GM23338 (cell line): Measurements from ENCODE around the gene PIM3. TPM values are rescaled to one million over a fixed set of nuclear protein-coding genes. Genes with fewer than 3 reads are reported as not detected.

Experiments
- ATAC-seq: fragments of 200-7000 bp; cut with Tn5 transposase; 3 replicates; pipeline ENCODE4 v1.9.1; 2020
- DNase-seq: peaks from one replicate; pipeline ENCODE4 v3.0.0-alpha.2; 2015; ENCODE audit warnings: low spot score
- H2AFZ ChIP-seq: fragments of 200-600 bp; sonication (generic); 2 replicates; pipeline ENCODE4 v1.8.0; 2016; ENCODE audit warnings: antibody characterized with exemption, mild to moderate bottlenecking, moderate library complexity
- H3F3A ChIP-seq: fragments of 200-600 bp; sonication (generic); replicated peaks from 2 replicates; pipeline ENCODE4 v1.8.0; 2017; ENCODE audit warnings: antibody characterized with exemption, mixed run types, low read depth
- H3K27ac ChIP-seq: fragments of 200-600 bp; sonication (generic); 2 replicates; pipeline ENCODE4 v1.6.1; 2016; ENCODE audit warnings: low read depth
- H3K27me3 ChIP-seq: fragments of 200-600 bp; sonication (generic); 2 replicates; pipeline ENCODE4 v1.8.0; 2016; ENCODE audit warnings: mild to moderate bottlenecking, mixed run types, moderate library complexity; ENCODE audit not compliant: insufficient read depth
- H3K36me3 ChIP-seq: fragments of 200-600 bp; sonication (generic); 2 replicates; pipeline ENCODE4 v1.8.0; 2016; ENCODE audit warnings: mild to moderate bottlenecking; ENCODE audit not compliant: insufficient read depth
- H3K4me1 ChIP-seq: fragments of 200-600 bp; sonication (generic); 2 replicates; pipeline ENCODE4 v1.8.0; 2016; ENCODE audit warnings: mild to moderate bottlenecking, moderate library complexity; ENCODE audit not compliant: insufficient read depth
- H3K4me2 ChIP-seq: fragments of 200-600 bp; sonication (generic); 2 replicates; pipeline ENCODE4 v1.7.1; 2017; ENCODE audit warnings: mixed run types
- H3K4me3 ChIP-seq: fragments of 200-600 bp; sonication (generic); 2 replicates; pipeline ENCODE4 v1.6.1; 2016; ENCODE audit warnings: mixed run types
- H3K79me2 ChIP-seq: fragments of 200-600 bp; sonication (generic); replicated peaks from 2 replicates; pipeline ENCODE4 v1.8.0; 2017; ENCODE audit warnings: mild to moderate bottlenecking; ENCODE audit not compliant: insufficient read depth
- H3K9me2 ChIP-seq: fragments of 200-600 bp; sonication (generic); 2 replicates; pipeline ENCODE4 v1.8.0; 2017; ENCODE audit not compliant: insufficient read depth
- H4K20me1 ChIP-seq: fragments of 200-600 bp; sonication (generic); replicated peaks from 2 replicates; pipeline ENCODE4 v1.8.0; 2017; ENCODE audit warnings: mild to moderate bottlenecking; ENCODE audit not compliant: insufficient read depth
- H3K27ac Mint-ChIP-seq: 2 replicates; pipeline ENCODE4 v1.8.0; 2020; ENCODE audit warnings: inconsistent platforms, mild to moderate bottlenecking, moderate library complexity, mixed read lengths
- H3K27me3 Mint-ChIP-seq: 3 replicates; pipeline ENCODE4 v1.8.0; 2022; ENCODE audit warnings: low read depth, mild to moderate bottlenecking, moderate library complexity, mixed read lengths, inconsistent platforms; ENCODE audit not compliant: insufficient read depth, poor library complexity
- H3K36me3 Mint-ChIP-seq: 3 replicates; pipeline ENCODE4 v1.8.0; 2021; ENCODE audit warnings: low read depth, mild to moderate bottlenecking, inconsistent platforms, moderate library complexity, mixed read lengths
- H3K4me1 Mint-ChIP-seq: 3 replicates; pipeline ENCODE4 v1.8.0; 2020; ENCODE audit warnings: mild to moderate bottlenecking, inconsistent platforms, mixed read lengths
- H3K4me3 Mint-ChIP-seq: 3 replicates; pipeline ENCODE4 v1.8.0; 2021; ENCODE audit warnings: moderate library complexity, mild to moderate bottlenecking, inconsistent platforms, mixed read lengths
- H3K9me3 Mint-ChIP-seq: 3 replicates; pipeline ENCODE4 v1.8.0; 2020; ENCODE audit warnings: moderate library complexity, mild to moderate bottlenecking, inconsistent platforms, mixed read lengths
- CREB1 ChIP-seq: fragments of 250-450 bp; sonication (Bioruptor Pico); IDR thresholded peaks from 2 replicates; pipeline ENCODE4 v1.5.0; 2020; ENCODE audit warnings: low read depth, mild to moderate bottlenecking, moderate library complexity
- ETS1 ChIP-seq: IDR thresholded peaks from 2 replicates; pipeline ENCODE4 v1.6.1; 2016; ENCODE audit warnings: antibody characterized with exemption
- EZH2phosphoT487 ChIP-seq: fragments of 200-600 bp; sonication (generic); IDR thresholded peaks from one replicate; pipeline ENCODE4 v1.8.1; 2018; ENCODE audit warnings: antibody characterized with exemption; ENCODE audit not compliant: unreplicated experiment
- POLR2AphosphoS5 ChIP-seq: IDR thresholded peaks from 2 replicates; pipeline ENCODE4 v1.6.1; 2016; ENCODE audit warnings: antibody characterized with exemption, low read depth
- REST ChIP-seq: IDR thresholded peaks from one replicate; pipeline ENCODE4 v1.6.1; 2018; ENCODE audit warnings: antibody characterized with exemption; ENCODE audit not compliant: unreplicated experiment
- STAT1 ChIP-seq: IDR thresholded peaks from one replicate; pipeline ENCODE4 v1.6.1; 2016; ENCODE audit warnings: antibody characterized with exemption; ENCODE audit not compliant: unreplicated experiment
- ZNF462 ChIP-seq: fragments of 250-450 bp; sonication (Bioruptor Pico); IDR thresholded peaks from 2 replicates; pipeline ENCODE4 v1.5.0; 2020; ENCODE audit warnings: mild to moderate bottlenecking, moderate library complexity
- polyA plus RNA-seq: library from polyadenylated mRNA; unstranded; fragments of >200 nt; fragmentation: Nextera tagmentation; extraction: Ambion mirVana; gene quantifications from 2 replicates; pipeline ENCODE4 v1.2.1, GENCODE V29; 2016
- total RNA-seq: library from RNA; depleted of rRNA; stranded (reverse); fragments of >200 nt; shearing (Covaris generic); gene quantifications from 2 replicates; pipeline ENCODE4 v1.2.3, GENCODE V29; 2014

The PIM3 gene
- total and polyA plus RNA-seq, 2 experiments from 2014 or later: 17.7 to 37.3 TPM

- TF ChIP-seq EZH2phosphoT487 (no peak), ZNF462 (CRISPR knock-in tag) (no peak)
These were observed 43.7 kb upstream of the PIM3 start (continued) for GRCh38 chr22:49916831-49917230.

- H3K9me3 Mint-ChIP-seq: no peaks in the 10 kb centered on the region
- TF ChIP-seq ETS1 (peak; percentile 45; the same call in 1 of the 2 replicates), REST (peak; percentile 14), STAT1 (no peak), CREB1 (CRISPR knock-in tag) (peak; percentile 71), POLR2AphosphoS5 (peak; percentile 27)
These were observed 42.3 kb upstream of the PIM3 start, which contains the start of the genes ALG12 and CRELD2 for GRCh38 chr22:49917974-49918910. ALG12 (minus strand) TSS chr22:49918438; CDS start chr22:49913765, 4,673 bp downstream. CRELD2 (plus strand) TSS chr22:49918634; CDS start chr22:49918770, 136 bp downstream.

More at GRCh38 chr22:49917974-49918910, 42.3 kb upstream of the PIM3 start, which contains the start of the genes ALG12 and CRELD2:
- peaks cover 2% of the 10 kb centered on the region; the same call in 2 of the 3 replicates for H3K4me1 Mint-ChIP-seq
- H3K4me3 Mint-ChIP-seq: peak within 1 kb of the TSS; percentile 85
- no peaks in the 10 kb centered on the region for H3K9me2 ChIP-seq
- peak within 1 kb of the TSS; percentile 87 for H3K4me3 ChIP-seq
- peaks cover 2% of the 10 kb centered on the region; the same call in 2 of the 3 replicates for H3K36me3 Mint-ChIP-seq
- peak within 1 kb of the TSS; percentile 94 for H2AFZ ChIP-seq
- no peaks in the 10 kb centered on the region; the same call in 1 of the 2 replicates for H3K4me1 ChIP-seq
- H3K27ac ChIP-seq: peak within 1 kb of the TSS; percentile 97
- peak within 1 kb of the TSS; percentile 77; the same call in 1 of the 2 replicates for H3K27ac Mint-ChIP-seq
- ATAC-seq: peak; percentile 93
- DNase-seq: peak; percentile 97
- peaks cover 17% of the 10 kb centered on the region for H3K79me2 ChIP-seq
- no peaks in the 10 kb centered on the region; the same call in 1 of the 2 replicates for H4K20me1 ChIP-seq
- H3K36me3 ChIP-seq: no peaks in the 10 kb centered on the region
- peaks cover 6% of the 10 kb centered on the region; the same call in 1 of the 2 replicates for H3F3A ChIP-seq
- H3K27me3 Mint-ChIP-seq: peaks cover 9% of the 10 kb centered on the region
- H3K27me3 ChIP-seq: no peaks in the 10 kb centered on the region
- H3K4me2 ChIP-seq: peak within 1 kb of the TSS; percentile 93
